AG04449 (cell line): Measurements from ENCODE around the gene FREM3.
"Not testable (repeated sequence)": the region's sequence is repeated elsewhere in the genome, so short reads cannot be mapped to it uniquely, and the experiment has no call there.

ENCODE experiments used
- CTCF ChIA-PET: fragments of 350-600 bp; formaldehyde crosslinking; extraction: SDS; loops from one replicate; lab custom pipeline; 2021; ENCODE audit warnings: antibody characterized with exemption; lab: Yijun Ruan, JAX
- POLR2A ChIA-PET: fragments of 400-600, 350-600 bp; formaldehyde crosslinking; extraction: SDS; loops from one replicate; lab custom pipeline; 2020; ENCODE audit warnings: antibody characterized with exemption, inconsistent platforms; lab: Yijun Ruan, JAX
- DNase-seq: peaks from one replicate; pipeline ENCODE4 v3.0.0-alpha.2; 2010; ENCODE audit warnings: low read depth, low spot score
- H3K4me3 ChIP-seq: 2 replicates; pipeline ENCODE4 v1.5.1; 2011; ENCODE audit warnings: low read depth, mild to moderate bottlenecking, control low read depth, low read length
- TF ChIP-seq, protein P1 (sequence below): IDR thresholded peaks from one replicate; pipeline ENCODE4 v1.5.1; 2011; ENCODE audit warnings: mild to moderate bottlenecking, moderate library complexity, low read length, control low read depth, inconsistent platforms; ENCODE audit not compliant: insufficient read depth; ENCODE audit errors: missing control alignments

FREM3 gene

DNA sequence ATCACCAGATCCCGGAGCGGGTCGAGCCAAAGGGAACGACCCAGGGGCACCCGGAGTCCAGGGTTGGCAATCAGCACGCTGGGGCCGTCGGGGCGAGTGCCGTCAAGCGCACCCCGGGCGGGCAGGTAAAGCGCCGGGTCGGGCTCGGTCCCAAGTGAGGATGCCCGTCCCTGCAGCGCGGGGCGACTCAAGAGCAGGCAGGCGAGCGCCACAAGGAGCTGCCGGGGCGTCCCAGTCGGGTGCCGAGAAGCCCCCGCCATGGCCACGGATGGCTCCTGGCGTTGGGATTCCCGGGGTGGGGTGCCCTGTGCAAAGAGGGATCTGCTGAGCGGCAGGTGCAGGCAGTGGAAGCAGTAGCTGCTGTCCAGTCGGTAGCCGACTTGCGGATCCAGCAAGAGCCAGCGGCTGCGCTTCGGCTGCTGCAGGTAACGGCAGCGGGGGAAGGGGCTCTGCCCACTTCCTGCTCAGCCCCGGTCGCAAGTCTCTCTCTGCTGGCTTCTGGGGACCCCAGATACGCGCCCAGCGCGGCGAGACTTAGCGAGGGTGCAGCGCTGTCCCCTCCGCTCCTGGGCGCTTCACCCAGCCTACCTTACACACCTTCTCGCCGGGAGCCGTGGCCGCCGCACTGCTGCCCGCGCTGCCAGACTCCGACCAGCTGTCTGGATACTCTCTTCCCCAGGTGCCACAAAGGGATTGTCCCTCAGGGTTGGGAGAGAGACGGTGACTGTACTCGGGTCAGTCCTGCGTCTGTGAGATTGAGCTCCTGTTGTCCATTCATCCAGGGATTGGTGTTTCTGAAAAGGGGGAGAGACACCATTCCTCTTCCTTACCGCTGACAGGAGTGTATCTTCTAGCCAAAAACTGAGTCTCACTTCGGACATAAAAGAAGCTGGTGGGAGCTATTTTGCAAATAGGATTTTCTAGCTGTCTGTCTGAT, at the start of gene FREM3:
FREM3 (minus strand) TSS at position 260 of the 937 bp plus-strand sequence; CDS start at position 260, 0 bp downstream.
- no peak for DNase-seq
- ChIA-PET POLR2A (no interaction called here), CTCF (no interaction called here)
- TF ChIP-seq, protein P1, sequence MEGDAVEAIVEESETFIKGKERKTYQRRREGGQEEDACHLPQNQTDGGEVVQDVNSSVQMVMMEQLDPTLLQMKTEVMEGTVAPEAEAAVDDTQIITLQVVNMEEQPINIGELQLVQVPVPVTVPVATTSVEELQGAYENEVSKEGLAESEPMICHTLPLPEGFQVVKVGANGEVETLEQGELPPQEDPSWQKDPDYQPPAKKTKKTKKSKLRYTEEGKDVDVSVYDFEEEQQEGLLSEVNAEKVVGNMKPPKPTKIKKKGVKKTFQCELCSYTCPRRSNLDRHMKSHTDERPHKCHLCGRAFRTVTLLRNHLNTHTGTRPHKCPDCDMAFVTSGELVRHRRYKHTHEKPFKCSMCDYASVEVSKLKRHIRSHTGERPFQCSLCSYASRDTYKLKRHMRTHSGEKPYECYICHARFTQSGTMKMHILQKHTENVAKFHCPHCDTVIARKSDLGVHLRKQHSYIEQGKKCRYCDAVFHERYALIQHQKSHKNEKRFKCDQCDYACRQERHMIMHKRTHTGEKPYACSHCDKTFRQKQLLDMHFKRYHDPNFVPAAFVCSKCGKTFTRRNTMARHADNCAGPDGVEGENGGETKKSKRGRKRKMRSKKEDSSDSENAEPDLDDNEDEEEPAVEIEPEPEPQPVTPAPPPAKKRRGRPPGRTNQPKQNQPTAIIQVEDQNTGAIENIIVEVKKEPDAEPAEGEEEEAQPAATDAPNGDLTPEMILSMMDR: no peak
- H3K4me3 ChIP-seq: no peak within 1 kb of the TSS

DNA sequence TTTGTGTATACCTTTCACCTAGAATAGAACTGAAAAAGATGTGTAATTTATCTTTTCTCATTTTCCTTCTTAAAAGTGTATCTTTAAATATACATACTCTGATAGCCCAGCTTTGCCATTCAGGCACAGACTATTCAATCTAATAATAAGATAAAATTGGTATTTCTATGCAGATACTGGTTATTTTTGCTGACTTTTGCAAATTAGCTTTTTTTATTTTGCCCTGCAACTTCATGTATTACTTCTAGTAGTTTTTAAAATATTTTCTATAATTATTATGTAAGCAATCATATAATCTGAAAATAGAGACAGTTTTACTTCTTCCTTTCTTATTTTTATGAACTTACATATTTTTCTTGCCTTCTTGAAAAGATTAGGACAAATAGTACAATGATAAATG, 45.4 kb upstream of the FREM3 start:
- no peak for DNase-seq
- TF ChIP-seq, protein P1: no peak
- CTCF ChIA-PET: no interaction called here
- POLR2A ChIA-PET: no interaction called here
- H3K4me3 ChIP-seq: no peak overlapping the region

DNA sequence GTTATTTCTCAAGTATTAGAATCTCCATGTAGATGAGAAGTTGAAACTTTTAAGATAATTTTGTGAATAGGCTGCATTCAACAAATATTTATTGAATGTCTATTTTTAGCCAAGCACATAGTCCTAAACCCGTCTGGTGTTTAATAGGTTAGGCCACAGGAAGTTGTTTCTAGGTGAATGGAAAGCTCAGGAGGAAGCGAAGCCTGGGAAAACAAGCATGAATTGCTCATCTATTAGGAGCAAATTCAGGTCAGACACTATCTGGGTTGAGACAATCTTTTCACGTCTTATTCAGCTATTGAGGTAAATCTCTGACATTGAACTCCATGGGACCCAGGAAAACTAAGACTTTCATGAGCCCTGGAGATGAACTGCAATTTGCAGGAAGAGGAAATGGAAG, 43.1 kb upstream of the FREM3 start:
- POLR2A ChIA-PET: no interaction called here

DNA sequence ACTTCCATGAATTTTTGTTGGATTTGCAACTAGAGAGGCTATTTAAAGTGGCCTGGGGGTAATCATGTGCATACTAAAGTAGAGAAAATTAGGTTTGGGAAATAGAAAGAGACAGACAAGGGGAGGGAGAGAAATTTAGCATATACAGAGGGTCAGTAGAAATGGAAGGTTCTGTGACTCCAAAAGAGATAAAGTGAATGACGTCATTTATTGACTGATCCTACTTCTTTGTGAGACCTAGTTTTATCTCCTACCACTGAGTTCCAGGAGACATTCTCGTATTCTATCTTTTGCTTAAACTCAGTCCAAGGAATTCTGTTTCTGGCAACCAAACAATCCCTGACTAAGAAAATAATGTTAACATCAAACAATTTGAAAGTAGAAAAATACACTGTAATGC, 42.4 kb upstream of the FREM3 start:
- TF ChIP-seq, protein P1: no peak
- ChIA-PET POLR2A (no interaction called here), CTCF (no interaction called here)
- no peak overlapping the region for H3K4me3 ChIP-seq
- DNase-seq: no peak

More for the DNA sequence above, 43.1 kb upstream of the FREM3 start:
- no peak overlapping the region for H3K4me3 ChIP-seq
- TF ChIP-seq, protein P1: no peak
- CTCF ChIA-PET: no interaction called here
- DNase-seq: no peak

DNA sequence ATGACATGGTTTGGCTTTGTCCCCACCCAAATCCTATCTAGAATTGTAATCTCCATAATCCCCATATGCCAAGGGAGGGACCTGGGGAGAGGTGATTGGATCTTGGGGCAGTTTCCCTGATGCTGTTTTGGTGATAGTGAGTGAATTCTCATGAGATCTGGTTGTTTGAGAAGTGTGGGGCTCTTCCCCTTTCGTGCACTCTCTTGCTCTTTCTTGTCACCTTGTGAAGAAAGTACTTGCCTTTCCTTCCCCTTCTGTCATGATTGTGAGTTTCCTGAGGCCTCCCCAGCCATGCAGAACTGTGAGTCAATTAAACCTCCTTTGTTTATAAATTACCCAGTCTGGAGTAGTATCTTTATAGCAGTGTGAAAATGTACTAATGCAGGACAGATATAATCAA, 36.4 kb upstream of the FREM3 start:
- DNase-seq: no peak
- no peak overlapping the region for H3K4me3 ChIP-seq
- CTCF ChIA-PET: no interaction called here
- TF ChIP-seq, protein P1: no peak
- POLR2A ChIA-PET: no interaction called here

DNA sequence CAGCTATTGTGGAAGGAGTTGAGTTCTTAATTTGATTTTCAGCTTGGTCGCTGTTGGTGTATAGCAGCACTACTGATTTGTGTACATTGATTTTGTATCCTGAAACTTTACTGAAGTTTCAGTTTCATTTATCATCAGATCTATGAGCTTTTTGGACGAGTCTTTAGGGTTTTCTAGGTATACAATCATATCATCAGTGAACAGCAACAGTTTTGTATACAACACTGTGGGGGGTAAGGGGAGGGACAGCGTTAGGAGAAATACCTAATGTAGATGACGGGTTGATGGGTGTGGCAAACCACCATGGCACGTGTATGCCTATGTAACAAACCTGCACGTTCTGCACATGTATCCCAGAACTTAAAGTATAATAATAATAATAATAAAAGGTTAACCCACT, 35.6 kb upstream of the FREM3 start:
- CTCF ChIA-PET, DNase-seq, POLR2A ChIA-PET, H3K4me3 ChIP-seq: not testable (repeated sequence)
